ENCODE data around the gene CPSF7. TPM values are rescaled to one million over a fixed set of nuclear protein-coding genes. Genes with fewer than 3 reads are reported as not detected.
A peak's percentile ranks its signal among the peaks of the same experiment; 100 is the strongest.

Gene CPSF7
- total RNA-seq, 1 experiment from 2014 or later = 145 TPM

- H3K4me3 Mint-ChIP-seq = no peak overlapping the region
Observed at GRCh38 chr11:61445516-61445915, 15.7 kb upstream of the CPSF7 start.

More at GRCh38 chr11:61445516-61445915, 15.7 kb upstream of the CPSF7 start:
- Histone ChIP-seq H2AK5ac (ENCODE audit: insufficient read length, low read length) (no peak overlapping the region), H3K27me3 (ENCODE audit: insufficient read depth, low read length) (no peaks in the 10 kb centered on the region), H3K23ac (ENCODE audit: insufficient read length, low read depth, low read length) (no peak overlapping the region), H3K4me1 (ENCODE audit: insufficient read depth, low read length) (no peaks in the 10 kb centered on the region), H3K18ac (ENCODE audit: insufficient read length, low read depth, low read length) (no peak overlapping the region), H4K8ac (replicated peaks; ENCODE audit: insufficient read length, low read depth, low read length) (no peak overlapping the region), H3K4me2 (ENCODE audit: insufficient read depth, insufficient read length, low read length) (no peak overlapping the region), H2BK15ac (ENCODE audit: low read depth, low read length) (no peak overlapping the region), H3T11ph (ENCODE audit: low read length) (no peak overlapping the region), H3K4ac (ENCODE audit: low read depth, low read length) (no peak overlapping the region), H3K14ac (ENCODE audit: insufficient read depth, low read length) (no peak overlapping the region), H3K9me3 (ENCODE audit: control insufficient read depth, low read depth, low read length) (no peaks in the 10 kb centered on the region), H3K79me2 (ENCODE audit: insufficient read depth, low read length) (0 out of 2 replicates have a peak, but pooled peaks cover 2% of the 10 kb centered on the region), H3K23me2 (ENCODE audit: insufficient read length, low read depth, low read length, poor library complexity, severe bottlenecking) (no peaks in the 10 kb centered on the region), H2BK20ac (ENCODE audit: low read depth, low read length, poor library complexity, severe bottlenecking) (no peak overlapping the region), H4K91ac (ENCODE audit: insufficient read length, low read depth, low read length) (no peak overlapping the region), H2BK120ac (ENCODE audit: low read depth, low read length, poor library complexity, severe bottlenecking) (no peak overlapping the region), H4K20me1 (ENCODE audit: control insufficient read depth, insufficient read depth, insufficient read length) (peaks cover 3% of the 10 kb centered on the region), H2BK5ac (ENCODE audit: insufficient read length, low read length) (no peak overlapping the region), H3K27ac (ENCODE audit: insufficient read length, low read depth, low read length) (no peak overlapping the region), H2AFZ (ENCODE audit: low read length) (no peak overlapping the region), H3K9ac (ENCODE audit: extremely low read depth, insufficient read length, low read length) (no peak overlapping the region), H4K5ac (ENCODE audit: insufficient read length, low read depth, low read length) (no peak overlapping the region), H3K56ac (ENCODE audit: insufficient read length, low read depth, low read length) (no peak overlapping the region), H2BK12ac (ENCODE audit: insufficient read length, low read depth, low read length) (no peak overlapping the region), H3K79me1 (ENCODE audit: insufficient read depth, low read depth, low read length, poor library complexity, severe bottlenecking) (peaks cover 3% of the 10 kb centered on the region)
- no peak for DNase-seq
- no CpG with 5 or more reads among the region's 4 CpGs for WGBS (ENCODE audit: extremely low coverage, insufficient read length, low lambda C conversion rate)
- no peak for TF ChIP-seq CTCF (conservative IDR thresholded peaks at IDR 0.05)
- Mint-ChIP-seq H3K36me3 (ENCODE audit: insufficient read depth in 1 of 3, low read depth in 3 of 3) (peaks cover 29 to 74% (median 58%) of the 10 kb centered on the region in 3 experiments; a peak in 6 of 7 replicates), H3K9me3 (no peaks in the 10 kb centered on the region), H3K27me3 (ENCODE audit: low read depth) (no peaks in the 10 kb centered on the region), H3K27ac (peak overlapping the region in 2 of 3 experiments; percentile 57 to 98; a peak in 3 of 7 replicates), H3K4me1 (peaks cover 6% of the 10 kb centered on the region in 2 experiments; a peak in 3 of 4 replicates)
